ENCODE measurements around the gene CTNNA3. TPM values are rescaled to one million over a fixed set of nuclear protein-coding genes. Genes with fewer than 3 reads are reported as not detected.

The CTNNA3 gene
- total RNA-seq, 1 experiment from 2014 or later: 0.32 TPM

- DNase-seq (ENCODE audit: low read depth, low spot score): no peak
- POLR2A ChIA-PET: no interaction called here
- intact Hi-C loops (cut with micrococcal nuclease): no loop called here
- RAD21 ChIA-PET (ENCODE audit: low non-redundant PET in 1 of 2, low total read pairs in 2 of 2, uncharacterized antibody in 2 of 2, unreplicated experiment in 2 of 2): no interaction called here
- CTCF ChIA-PET: no interaction called here
- Histone ChIP-seq H3K27me3 (ENCODE audit: insufficient read depth, low read length) (no peaks in the 10 kb centered on the region), H3K36me3 (ENCODE audit: control insufficient read depth in 1 of 2, insufficient read depth in 2 of 2, low read length in 2 of 2) (no peaks in the 10 kb centered on the region), H3K4me3 (replicated peaks in 1 of 2; ENCODE audit: low read depth in 1 of 2, low read length in 2 of 2) (no peak overlapping the region), H3K27ac (ENCODE audit: low read depth, low read length) (no peak overlapping the region), H3K4me2 (ENCODE audit: low read length) (no peak overlapping the region), H3K9me3 (ENCODE audit: control insufficient read depth in 1 of 2, insufficient read depth in 1 of 2, low read depth in 1 of 2, low read length in 2 of 2) (no peaks in the 10 kb centered on the region), H3K9ac (ENCODE audit: low read length) (no peak overlapping the region), H3K79me2 (ENCODE audit: insufficient read depth, low read length) (no peaks in the 10 kb centered on the region), H3K4me1 (ENCODE audit: control insufficient read depth in 1 of 2, insufficient read depth in 2 of 2, low read length in 2 of 2) (peaks cover 0 to 38% of the 10 kb centered on the region in 2 experiments; a peak in 2 of 4 replicates), H2AFZ (ENCODE audit: low read depth, low read length, poor library complexity, severe bottlenecking) (no peak overlapping the region), H4K20me1 (ENCODE audit: insufficient read depth) (no peaks in the 10 kb centered on the region), H3K9me2 (ENCODE audit: insufficient read depth) (no peaks in the 10 kb centered on the region)
- ATAC-seq: no peak
- TF ChIP-seq ELF1 (IDR thresholded peaks at IDR 0.05; ENCODE audit: borderline replicate concordance, low read depth): no peak
- TF ChIP-seq EGR1 (IDR thresholded peaks at IDR 0.05; ENCODE audit: low read depth): no peak
- TF ChIP-seq ZFX (IDR thresholded peaks at IDR 0.05): no peak
- TF ChIP-seq YY1 (IDR thresholded peaks at IDR 0.05; ENCODE audit: extremely low read depth, insufficient replicate concordance, low read depth, low read length): no peak
- no peak for TF ChIP-seq POLR2A (IDR thresholded peaks at IDR 0.05; ENCODE audit: borderline replicate concordance, extremely low read depth, insufficient read depth, insufficient read length)
- TF ChIP-seq EZH2 (IDR thresholded peaks at IDR 0.05): no peak
- no peak for TF ChIP-seq CTCF (IDR thresholded peaks at IDR 0.05 in 2 of 3, conservative IDR thresholded peaks at IDR 0.05 in 1 of 3; ENCODE audit: borderline replicate concordance in 1 of 3, insufficient read depth in 1 of 3, low read depth in 2 of 3, low read length in 2 of 3)
- no peak for TF ChIP-seq FOSL1 (IDR thresholded peaks at IDR 0.05; ENCODE audit: low read depth)
- no peak for TF ChIP-seq CEBPB (IDR thresholded peaks at IDR 0.05; ENCODE audit: low read depth)
- no peak for TF ChIP-seq SIN3A (IDR thresholded peaks at IDR 0.05; ENCODE audit: low read depth)
- TF ChIP-seq MAX (IDR thresholded peaks at IDR 0.05): no peak
- no peak for TF ChIP-seq REST (IDR thresholded peaks at IDR 0.05; ENCODE audit: low read depth)
- no peak for TF ChIP-seq CBX3 (IDR thresholded peaks at IDR 0.05; ENCODE audit: low read depth)
- no peak for TF ChIP-seq RAD21 (IDR thresholded peaks at IDR 0.05; ENCODE audit: low read depth)
- no peak for TF ChIP-seq POLR2AphosphoS5 (IDR thresholded peaks at IDR 0.05; ENCODE audit: low read depth, low read length)
- no peak for TF ChIP-seq TCF7L2 (IDR thresholded peaks at IDR 0.05; ENCODE audit: borderline replicate concordance, extremely low read depth, insufficient read depth, insufficient read length)
- TF ChIP-seq ZNF274 (IDR thresholded peaks at IDR 0.05; ENCODE audit: low read depth, low read length): no peak
- BruUV-seq (replicated peaks): no TSS peak
Measured at GRCh38 chr10:66832781-66833422, 863.1 kb downstream of the CTNNA3 start.
